HL-60/S4 (cell line): ENCODE data around the gene PCGF3.
"Not testable (repeated sequence)": the region's sequence is repeated elsewhere in the genome, so short reads cannot be mapped to it uniquely, and the experiment has no call there.

ENCODE experiments used
- in situ Hi-C: fragments of 300-500 bp; cut with MboI; formaldehyde crosslinking; loops from 2 replicates; pipeline ENCODE4 v1.14.3; 2022; ENCODE audit warnings: low sequenced_read_pairs

The PCGF3 gene

DNA sequence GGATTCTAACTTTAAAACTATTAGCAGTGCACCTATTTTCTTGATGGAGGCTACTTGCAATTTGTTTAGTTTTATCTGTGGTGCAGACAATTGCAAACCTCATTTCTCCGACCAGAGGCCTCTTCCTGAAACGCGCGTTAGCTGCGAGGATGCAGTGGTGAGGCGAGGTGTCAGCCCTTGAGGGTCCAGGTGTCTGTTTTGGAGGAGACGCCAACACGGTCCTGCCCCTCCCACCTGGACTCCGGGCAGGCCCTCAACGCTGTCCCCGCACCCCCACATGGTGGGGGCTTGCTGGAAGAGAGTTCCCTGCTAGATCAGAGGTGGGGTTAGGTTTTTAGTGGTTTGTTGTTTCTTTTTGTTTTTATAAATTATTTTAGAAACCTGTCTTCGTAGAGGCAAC lies 34.4 kb downstream of the PCGF3 start:
- in situ Hi-C loops = no loop called here

- in situ Hi-C loops = no loop called here
Observed at GRCh38 chr4:740656-741282, 35.1 kb downstream of the PCGF3 start.

GRCh38 chr4:742096-742741 lies 36.6 kb downstream of the PCGF3 start:
- in situ Hi-C loops = no loop called here

DNA sequence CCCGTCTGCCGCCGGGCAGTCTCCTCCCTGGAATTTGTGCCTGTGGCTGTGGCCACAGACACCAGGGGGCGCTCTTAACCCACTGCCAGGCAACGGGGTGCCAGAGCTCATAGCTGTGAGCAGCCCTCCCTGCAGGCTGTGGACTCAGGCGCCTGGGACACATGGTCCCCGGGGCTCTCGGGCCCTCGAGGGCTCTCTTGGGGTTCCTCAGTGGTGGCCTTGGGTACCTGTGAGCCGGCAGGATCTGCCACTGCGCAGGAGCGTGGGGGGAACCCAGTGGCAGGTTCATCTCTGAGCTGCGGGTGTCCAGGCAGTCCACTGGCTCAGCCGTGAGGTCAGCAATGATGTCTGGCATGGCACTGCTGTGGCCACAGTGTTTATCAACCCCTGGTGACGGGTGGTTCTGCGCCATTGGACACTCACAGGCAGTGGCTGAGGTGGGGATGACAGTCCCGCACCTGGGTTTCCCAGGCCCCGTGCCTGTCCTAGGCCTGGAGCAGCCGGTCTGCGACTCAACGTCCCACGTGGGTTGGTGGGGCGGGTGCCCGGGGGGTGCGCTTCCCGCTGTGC lies 37.2 kb downstream of the PCGF3 start:
- in situ Hi-C loops = no loop called here

GRCh38 chr4:743463-744211 lies 38.0 kb downstream of the PCGF3 start:
- in situ Hi-C loops = no loop called here

GRCh38 chr4:744212-744841 lies 38.7 kb downstream of the PCGF3 start:
- in situ Hi-C loops = no loop called here

DNA sequence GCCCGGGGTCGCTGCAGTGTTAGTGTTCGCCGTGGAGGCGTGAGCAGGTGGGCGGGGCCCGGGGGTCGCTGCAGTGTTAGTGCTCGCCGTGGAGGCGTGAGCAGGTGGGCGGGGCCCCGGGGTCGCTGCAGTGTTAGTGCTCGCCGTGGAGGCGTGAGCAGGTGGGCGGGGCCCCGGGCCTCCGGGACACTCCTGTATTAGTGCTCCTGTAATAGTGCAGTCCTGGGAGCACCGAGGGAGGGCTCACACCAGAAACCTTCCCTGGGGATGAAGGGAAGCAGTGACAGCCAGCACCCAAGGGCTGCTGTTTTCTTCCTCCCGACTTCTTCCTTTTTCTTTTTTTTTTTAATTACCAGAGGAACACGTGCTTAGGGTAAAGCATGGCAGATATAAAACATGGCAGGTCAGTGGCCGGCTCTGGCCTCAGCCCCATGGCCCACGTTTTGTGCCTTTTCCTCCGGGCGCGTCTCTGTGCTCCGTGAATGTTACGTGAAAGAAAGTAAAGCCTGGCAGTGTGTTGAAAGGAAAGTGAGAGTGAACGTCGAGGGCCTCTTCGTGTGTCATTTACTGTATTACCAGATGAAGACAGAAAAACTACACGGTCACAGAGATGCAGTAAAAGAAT lies 42.0 kb downstream of the PCGF3 start:
- in situ Hi-C loops = no loop called here

DNA sequence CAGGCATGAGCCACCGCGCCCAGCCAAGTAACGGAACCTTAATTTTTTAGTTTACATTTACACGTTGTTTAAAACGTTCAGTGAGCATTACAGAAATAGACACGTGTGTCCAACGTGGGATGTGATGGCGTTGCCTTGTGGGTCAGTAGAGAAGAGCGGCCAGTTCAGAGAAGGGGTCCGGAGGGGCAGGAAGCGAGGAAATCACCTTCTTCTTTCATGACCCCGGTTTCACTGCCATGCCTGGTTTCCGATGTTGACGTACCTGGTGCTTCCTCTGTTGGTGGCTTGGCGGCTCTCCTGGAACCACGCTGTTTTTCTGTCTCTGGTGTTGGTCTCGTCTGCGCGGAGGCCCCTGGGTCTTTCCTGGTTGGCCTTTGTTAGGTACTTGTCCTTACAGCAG lies 42.8 kb downstream of the PCGF3 start:
- in situ Hi-C loops = no loop called here

DNA sequence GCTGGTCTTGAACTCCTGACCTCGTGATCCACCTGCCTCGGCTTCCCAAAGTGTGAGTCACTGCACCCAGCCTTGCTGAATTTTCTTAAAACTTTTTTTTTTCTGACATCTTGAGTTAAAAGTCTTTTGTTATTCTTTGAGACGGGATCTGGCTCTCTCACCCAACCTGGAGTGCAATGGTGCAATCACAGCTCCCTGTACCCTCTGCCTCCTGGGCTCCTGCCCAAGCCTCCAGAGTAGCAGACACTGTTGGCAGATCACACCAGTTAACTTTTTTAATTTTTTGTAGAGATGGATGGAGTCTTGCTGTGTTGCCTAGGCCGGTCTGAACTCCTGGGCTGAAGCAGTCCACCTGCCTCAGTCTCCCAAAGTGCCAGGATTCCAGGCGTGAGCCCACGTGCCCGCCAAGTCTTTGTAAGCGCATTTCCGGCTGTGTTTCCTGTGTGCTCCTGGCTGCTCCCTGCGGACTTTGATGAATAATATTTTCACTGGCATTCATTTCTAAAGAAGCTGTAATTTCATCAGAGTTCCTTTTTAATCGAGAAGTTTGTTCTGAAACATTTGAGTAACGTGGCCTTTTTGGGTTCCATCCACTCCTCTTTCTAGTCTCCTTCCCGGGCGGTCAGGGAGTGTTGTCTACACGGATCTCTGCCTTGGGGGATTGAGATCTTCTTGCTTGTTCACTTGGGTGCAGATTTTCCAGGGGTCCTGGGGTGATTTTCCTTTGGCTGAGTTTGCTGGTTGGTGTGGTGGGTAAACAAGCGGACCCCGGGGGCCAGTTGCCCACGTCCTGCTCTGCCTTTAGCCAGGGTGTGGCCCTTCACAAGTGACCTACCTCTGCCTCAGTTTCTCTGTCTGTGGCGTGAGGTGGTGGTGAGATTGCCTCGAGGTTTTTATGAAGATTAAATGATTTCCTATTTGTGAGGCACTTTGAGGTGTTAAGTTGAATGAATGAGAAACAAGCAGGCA lies 44.4 kb downstream of the PCGF3 start:
- in situ Hi-C loops = no loop called here

- in situ Hi-C loops = no loop called here
Observed at GRCh38 chr4:751676-752075, 46.0 kb downstream of the PCGF3 start.

DNA sequence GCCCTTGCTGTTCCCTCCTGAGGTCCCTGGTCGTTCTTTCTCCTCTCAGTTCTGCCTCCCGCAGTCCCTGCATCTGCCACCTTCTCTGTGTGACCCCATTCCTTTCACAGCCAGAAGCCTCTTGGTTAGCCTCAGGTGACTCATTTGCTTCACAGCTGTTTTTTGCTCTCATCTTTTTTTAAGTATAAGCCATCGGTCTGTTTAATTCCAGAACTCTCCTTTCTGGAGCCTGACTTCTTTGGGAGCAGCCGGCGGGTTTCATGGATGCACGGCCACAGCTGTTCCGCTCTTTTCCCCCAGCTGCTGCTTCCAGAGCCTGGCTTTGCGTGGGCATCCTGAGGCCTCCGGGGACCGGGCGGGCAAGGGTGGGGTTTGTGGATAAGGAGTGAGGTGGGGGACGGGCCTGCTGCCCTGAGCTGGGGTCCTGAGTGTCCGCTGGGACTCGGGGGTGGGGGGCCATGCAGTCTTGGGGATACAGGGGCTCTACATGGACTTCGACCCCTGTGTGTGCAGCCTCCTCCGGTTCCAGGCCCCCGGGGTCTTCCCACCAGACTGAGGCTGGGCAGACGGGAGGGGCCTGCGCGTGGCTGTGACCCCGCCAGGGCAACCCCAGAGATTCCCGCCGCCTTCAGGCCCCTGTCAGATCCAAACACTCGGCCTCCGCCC lies 46.7 kb downstream of the PCGF3 start:
- in situ Hi-C loops = no loop called here

DNA sequence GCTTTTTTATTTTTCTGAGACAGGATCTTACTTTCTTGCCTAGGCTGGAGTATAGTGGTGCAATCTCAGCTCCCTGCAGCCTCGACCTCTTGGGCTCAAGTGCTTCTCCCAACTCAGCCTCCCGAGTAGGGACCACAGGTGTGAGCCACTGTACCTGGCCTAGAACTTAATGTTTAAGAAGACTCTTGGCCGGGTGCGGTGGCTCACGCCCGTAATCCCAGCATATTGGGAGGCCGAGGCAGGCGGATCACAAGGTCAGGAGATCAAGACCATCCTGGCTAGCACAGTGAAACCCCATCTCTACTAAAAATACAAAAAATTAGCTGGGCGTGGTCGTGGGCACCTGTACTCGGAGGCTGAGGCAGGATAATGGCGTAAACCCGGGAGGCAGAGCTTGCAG lies 47.6 kb downstream of the PCGF3 start:
- in situ Hi-C loops = not testable (repeated sequence)

GRCh38 chr4:754221-755120 lies 48.8 kb downstream of the PCGF3 start:
- in situ Hi-C loops = no loop called here

GRCh38 chr4:757111-757510 lies 51.5 kb downstream of the PCGF3 start:
- in situ Hi-C loops = no loop called here

- in situ Hi-C loops = not testable (repeated sequence)
Observed at GRCh38 chr4:759810-760209, 54.2 kb downstream of the PCGF3 start.

- in situ Hi-C loops = no loop called here
Observed at GRCh38 chr4:760616-761015, 55.0 kb downstream of the PCGF3 start.

- in situ Hi-C loops = no loop called here
Observed at GRCh38 chr4:761086-761485, 55.5 kb downstream of the PCGF3 start.

GRCh38 chr4:761739-762138 lies 56.1 kb downstream of the PCGF3 start:
- in situ Hi-C loops = no loop called here
